HG03108 (cell line): ENCODE data around the gene SAPCD1.
A peak's percentile ranks its signal among the peaks of the same experiment; 100 is the strongest.

ENCODE experiments used
- ATAC-seq: cut with Tn5 transposase; IDR thresholded peaks from one replicate; pipeline ENCODE4 v1.9.1; 2021; ENCODE audit warnings: moderate library complexity; ENCODE audit not compliant: unreplicated experiment

The SAPCD1 gene

GRCh38 chr6:31728767-31729514 is 33.5 kb upstream of the SAPCD1 start, which contains the start of gene DDAH2:
Gene DDAH2, minus strand, starts transcription at chr6:31729299. Its CDS starts 138 bp downstream, at chr6:31729161.
- no peak for ATAC-seq

- no peak for ATAC-seq
Observed at GRCh38 chr6:31729515-31729978, 32.9 kb upstream of the SAPCD1 start.

GRCh38 chr6:31729979-31730630 is 32.4 kb upstream of the SAPCD1 start:
- ATAC-seq = no peak

GRCh38 chr6:31730631-31731086 is 31.8 kb upstream of the SAPCD1 start:
- no peak for ATAC-seq

- ATAC-seq = no peak
Observed at GRCh38 chr6:31732029-31732428, 30.4 kb upstream of the SAPCD1 start.

- no peak for ATAC-seq
Observed at GRCh38 chr6:31733734-31734133, 28.7 kb upstream of the SAPCD1 start.

GRCh38 chr6:31734247-31734820 is 28.1 kb upstream of the SAPCD1 start:
- no peak for ATAC-seq

- no peak for ATAC-seq
Observed at GRCh38 chr6:31734821-31735406, 27.5 kb upstream of the SAPCD1 start.

- ATAC-seq = peak; percentile 18
Observed at GRCh38 chr6:31736021-31736767, 26.3 kb upstream of the SAPCD1 start, which contains the start of gene CLIC1. Gene CLIC1, minus strand, starts transcription at chr6:31736530. Its CDS starts 230 bp downstream, at chr6:31736300.

GRCh38 chr6:31736768-31737314 is 25.6 kb upstream of the SAPCD1 start:
- no peak for ATAC-seq

GRCh38 chr6:31737315-31737990 is 25.0 kb upstream of the SAPCD1 start:
- no peak for ATAC-seq

GRCh38 chr6:31737991-31738979 is 24.2 kb upstream of the SAPCD1 start:
- no peak for ATAC-seq

- peak; percentile 57 for ATAC-seq
Observed at GRCh38 chr6:31739639-31740396, 22.6 kb upstream of the SAPCD1 start, which contains the start of gene MSH5. Gene MSH5, plus strand, starts transcription at chr6:31740005. Its CDS starts 462 bp downstream, at chr6:31740467.

GRCh38 chr6:31740397-31741223 is 21.8 kb upstream of the SAPCD1 start:
- no peak for ATAC-seq

- no peak for ATAC-seq
Observed at GRCh38 chr6:31741815-31742214, 20.6 kb upstream of the SAPCD1 start.

- no peak for ATAC-seq
Observed at GRCh38 chr6:31742894-31743293, 19.6 kb upstream of the SAPCD1 start.

- no peak for ATAC-seq
Observed at GRCh38 chr6:31744422-31744821, 18.0 kb upstream of the SAPCD1 start.
